NCI-H1436 treated with DMSO at 0.1 percent for 48 hours (cell line): ENCODE results near the gene SRPK3.
"Not testable (repeated sequence)": the region's sequence is repeated elsewhere in the genome, so short reads cannot be mapped to it uniquely, and the experiment has no call there.

Source experiments
- DNase-seq: peaks from one replicate; lab custom pipeline; 2025; lab: John Stamatoyannopoulos, UW

SRPK3 gene

DNA sequence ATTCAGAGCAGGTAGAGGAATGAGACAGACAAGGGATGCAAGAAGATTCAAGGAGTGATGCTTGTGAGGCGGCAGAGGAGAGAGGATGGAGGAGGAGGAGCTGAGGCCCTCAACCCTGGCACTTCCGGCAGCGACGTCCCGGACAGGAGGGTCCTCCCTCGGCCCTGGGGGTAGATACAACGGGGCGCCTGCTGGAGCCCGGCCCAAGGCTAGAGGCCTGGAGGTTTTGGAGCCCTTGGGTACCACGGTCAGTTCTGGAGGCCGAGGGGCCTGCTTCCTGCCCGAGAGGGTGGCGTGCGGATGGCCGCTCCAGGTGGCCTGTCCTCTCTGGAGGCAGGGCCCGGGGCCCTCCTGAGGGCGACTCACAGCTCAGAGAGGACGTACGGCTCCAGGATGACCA lies 27.1 kb downstream of the SRPK3 start:
- no peak for DNase-seq

DNA sequence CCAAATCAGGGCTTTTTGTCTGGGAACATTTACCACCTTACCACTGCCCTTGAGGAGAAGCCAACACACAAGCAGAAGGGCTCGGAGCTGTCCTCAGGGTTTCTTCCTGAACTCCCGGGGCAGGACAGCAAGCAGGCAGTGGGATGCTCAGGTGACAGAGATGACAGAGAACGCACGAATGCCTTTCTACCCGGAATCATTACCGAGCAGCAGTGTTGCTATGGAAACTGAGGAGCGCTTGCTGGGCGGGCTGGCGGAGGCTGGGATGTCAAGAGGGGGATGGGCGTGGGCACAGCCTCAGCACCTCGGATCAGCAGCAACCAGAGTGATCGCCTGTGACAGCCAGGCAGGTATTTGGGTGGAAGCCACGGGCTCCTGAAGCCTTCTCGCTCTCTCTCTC lies 31.4 kb downstream of the SRPK3 start:
- no peak for DNase-seq

DNA sequence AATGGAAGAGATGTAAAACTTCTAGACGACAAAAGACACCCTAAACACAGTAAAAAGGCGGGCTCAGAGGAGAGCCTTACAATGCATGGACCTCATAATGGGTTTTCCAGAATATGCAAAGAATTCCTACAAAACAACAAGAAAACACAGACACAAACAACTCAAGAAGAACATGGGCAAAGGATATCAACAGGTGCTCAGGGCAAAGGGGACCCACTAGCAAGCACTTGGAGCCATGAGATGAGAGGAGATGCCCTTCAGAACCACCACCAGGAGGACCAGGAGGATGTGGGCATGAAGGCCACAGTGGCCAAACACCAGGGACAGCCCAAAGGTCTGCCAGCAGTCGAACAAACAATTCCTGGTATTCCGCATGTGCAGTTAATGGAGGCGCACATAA lies 32.3 kb downstream of the SRPK3 start:
- DNase-seq = no peak

DNA sequence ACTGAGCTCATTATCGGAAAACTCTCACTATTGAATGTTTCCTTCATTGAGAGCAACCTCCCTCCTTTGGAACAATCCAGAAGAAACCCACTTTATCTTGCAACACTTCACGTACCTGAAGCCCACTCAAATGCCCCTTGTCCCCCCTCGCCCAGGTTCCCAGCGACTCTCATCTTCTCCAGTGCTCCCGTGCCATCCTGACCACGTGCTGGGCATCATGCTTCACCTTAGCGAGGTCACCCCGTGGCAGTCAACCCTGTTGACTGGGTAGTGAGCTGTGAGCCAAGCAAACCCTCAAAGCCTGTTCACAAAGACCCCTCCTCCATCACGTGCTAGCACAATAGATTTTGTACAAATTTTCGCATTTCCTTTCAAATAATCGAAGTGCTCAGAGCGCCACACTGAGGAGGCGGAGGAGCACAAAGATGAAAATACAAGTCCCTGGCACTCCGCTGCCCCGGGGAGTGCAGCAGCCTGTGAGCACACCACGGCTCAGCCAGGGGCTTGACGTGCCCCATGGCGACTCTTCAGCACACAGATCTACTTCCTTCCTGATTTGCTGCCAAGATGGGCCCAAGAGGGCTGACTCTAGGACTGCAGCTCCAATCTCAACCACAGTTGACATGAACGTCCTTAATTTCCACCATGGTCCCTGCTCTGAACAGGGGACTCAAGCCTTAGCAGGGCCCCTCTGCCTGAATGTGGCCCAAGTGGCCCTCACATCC lies 33.9 kb downstream of the SRPK3 start:
- no peak for DNase-seq

DNA sequence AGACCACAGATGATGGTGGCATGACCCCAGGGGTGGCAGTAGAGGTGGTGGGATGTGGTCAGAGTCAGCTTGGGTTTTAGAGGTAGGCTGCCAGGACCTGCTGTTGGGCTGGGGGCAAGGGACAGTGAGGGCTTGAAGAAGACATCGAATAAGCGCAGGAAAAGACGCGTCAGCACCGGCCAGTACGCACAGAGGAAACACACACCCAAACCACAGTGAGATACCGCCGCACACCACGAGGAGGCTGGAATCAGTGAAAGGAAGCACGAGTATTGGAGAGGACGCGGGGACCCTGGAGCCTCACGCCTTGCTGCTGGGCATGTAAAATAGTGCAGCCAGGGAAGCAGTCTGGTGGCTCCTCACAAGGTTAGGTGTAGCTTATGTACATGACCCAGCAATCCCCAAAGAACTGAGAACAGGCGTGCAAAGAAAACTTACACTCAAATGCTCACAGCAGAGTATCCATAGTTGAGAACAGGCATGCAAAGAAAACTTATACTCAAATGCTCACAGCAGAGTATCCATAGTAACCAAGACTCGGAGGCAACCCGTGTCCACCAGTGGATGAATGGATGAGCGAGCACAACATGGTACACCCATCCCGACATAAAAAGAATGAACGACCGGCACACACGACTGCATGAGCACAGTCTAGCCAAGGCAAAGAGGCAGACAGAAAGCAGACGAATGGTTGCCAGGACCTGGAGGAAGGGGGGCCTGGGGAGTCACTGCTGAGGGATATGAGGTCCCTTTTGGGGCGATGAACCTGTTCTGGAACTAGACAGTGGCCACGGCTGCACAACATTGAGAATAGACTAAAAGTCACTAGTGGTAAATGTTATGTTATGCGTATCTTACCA lies 36.2 kb downstream of the SRPK3 start:
- DNase-seq = no peak

DNA sequence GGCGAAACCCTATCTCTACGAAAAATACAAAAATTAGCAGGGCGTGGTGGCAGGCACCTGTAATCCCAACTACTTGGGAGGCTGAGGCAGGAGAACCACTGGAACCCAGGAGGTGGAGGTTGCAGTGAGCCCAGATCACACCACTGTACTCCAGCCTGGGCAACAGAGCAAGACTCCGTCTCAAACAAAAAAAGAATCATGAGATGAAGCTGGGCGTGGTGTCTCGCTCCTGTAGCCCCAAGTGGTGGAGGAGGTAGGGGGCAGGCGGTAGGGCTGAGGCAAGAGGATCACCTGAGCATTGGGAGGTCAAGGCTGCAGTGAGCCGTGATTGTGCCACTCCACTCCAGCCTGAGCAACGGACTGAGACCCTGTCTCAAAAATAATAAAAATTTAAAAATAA lies 37.2 kb downstream of the SRPK3 start:
- not testable (repeated sequence) for DNase-seq

DNA sequence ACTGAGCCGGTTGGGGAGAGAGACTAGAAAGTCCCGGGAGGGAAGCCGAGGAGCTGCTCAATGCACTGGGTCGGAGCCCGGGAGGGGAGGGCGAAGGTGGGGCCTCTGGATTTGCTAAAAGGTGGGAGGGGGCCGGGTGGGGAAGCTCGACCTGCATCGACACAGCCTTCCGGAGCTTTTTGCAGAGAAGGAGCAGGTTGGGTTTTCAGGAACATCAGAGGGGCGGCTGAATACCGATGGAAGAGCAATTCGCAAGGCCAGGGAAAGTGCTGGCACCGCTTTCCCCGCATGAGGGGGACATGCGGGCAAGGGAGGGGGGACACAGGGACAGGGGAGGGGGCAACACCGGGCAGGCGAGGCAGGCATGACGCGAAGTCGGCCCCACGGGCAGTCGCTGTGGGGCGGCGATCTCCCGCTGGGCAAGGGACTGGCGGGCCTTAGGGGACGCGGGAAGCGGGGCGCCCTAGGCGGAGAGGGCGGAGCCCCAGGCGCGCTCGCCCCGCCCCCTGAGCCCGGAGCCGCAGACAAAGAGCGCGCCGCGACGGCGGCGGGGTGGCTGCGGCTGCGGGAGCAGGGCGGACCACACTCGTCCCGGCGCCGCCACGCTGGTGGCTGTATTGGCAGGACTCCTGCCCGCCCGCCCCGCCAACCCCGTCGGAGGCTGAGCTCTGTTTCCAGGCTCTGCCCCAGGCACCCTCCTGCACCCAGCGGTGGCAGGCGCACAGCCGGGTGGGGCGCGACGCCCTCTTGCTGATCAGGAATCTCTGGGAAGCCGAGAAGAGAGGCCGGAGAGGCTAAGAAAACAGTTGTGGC lies 37.9 kb downstream of the SRPK3 start:
- DNase-seq = no peak

DNA sequence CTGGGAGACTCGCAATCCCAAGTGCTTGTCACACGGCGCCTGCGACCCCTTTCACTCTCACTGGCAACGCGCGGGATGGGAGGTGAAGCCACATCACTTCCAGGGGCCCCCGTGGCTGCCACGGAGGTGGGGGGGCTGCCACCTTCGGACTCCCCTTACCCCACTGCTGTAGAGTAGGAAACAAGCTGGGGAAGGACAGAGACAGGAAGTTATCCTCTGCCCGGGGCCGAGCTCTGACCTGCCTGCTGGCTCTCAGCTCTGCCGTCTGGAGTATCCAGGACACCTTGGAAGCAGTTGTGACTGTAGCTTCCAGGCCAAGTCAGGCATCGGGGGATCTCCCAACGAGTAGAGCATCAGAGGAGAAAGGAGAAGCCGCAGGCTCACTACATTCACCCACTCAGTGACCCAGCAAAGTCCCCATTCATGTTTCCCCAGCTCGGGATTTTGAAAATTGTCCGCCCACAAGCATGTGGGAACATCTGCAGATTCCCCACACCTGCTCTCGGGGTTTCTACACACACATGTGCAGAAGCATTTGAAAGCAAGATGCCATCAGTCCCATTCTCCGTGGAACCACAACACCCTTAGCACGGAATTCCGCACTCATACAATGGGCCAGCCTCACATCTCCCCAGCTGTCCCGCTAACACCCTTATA lies 38.7 kb downstream of the SRPK3 start:
- DNase-seq = no peak

DNA sequence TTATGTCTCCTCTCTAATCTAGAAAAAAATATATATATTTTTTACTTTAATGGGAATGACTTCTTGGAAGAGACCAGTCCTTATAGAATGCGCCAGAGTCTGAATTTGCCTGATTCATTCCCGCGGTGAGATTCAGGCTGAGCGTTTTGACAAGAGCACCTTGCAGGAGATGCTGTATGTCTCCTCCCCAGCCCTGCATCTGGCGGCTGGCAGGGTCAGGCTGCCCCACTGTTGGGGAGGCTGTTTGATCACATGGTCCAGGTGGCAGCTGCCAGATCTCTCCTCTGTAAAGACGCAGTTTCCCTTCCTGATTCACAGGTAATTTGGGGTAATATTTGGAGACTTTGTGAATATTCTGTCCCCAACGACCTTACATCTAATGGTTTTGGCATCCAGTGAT lies 39.8 kb downstream of the SRPK3 start:
- DNase-seq = no peak

DNA sequence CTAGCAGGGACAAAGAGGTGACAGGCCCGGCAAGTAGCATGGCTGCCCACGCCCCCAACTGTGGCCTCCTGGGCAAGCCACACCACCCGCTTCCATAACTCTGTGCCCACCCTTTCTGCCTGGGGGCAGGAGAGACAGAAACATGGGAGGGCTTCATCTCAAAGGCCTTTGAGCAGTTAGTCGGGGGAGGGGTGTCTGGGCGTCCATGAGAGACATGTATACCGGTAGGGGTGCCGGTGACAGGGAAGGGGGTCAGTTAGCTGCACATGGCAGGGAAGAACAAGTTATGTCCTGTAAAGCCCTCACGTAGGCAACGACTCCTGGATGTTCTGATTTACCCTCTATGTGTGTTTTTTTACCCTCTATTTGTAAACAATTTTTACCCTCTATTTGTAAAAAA lies 40.2 kb downstream of the SRPK3 start:
- no peak for DNase-seq

DNA sequence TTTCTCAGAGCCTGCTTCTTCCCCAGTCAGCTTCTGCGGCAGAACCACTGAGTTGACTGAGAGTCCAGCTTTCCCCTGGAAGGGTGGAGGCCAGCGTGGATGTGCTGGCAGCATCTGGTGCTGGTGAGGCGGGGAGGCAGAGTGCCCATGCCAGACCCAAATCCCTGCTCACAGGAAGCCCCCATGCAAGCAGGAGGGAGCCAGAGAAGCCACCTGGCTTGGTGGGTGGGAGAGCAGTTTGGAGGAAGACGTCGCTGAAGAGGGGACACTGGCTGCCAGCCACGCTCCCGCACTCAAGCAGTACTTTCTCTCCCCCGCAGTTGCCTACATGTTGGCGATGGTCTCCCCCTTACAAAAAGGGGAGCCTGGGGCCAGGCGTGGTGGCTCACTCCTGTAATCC lies 43.5 kb downstream of the SRPK3 start:
- no peak for DNase-seq

DNA sequence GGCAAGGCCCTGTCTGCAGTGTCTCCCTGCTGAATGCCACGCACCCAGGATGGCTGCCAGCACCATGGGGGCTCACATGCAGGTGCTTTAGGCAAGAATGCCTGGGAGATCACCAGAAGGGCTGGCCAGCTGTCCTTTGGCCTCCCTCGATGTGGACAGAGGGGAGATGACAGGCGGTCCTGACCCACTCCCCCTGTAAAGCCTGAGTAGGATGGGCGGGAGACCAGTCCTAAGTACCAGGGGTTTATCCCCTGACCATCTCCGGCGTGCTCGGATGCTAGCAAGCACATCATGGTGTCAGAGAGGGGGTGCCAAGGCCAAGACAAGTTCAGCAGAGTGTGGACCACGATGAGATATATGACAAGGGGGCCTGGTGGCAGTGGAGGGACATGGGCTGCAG lies 44.2 kb downstream of the SRPK3 start:
- no peak for DNase-seq

DNA sequence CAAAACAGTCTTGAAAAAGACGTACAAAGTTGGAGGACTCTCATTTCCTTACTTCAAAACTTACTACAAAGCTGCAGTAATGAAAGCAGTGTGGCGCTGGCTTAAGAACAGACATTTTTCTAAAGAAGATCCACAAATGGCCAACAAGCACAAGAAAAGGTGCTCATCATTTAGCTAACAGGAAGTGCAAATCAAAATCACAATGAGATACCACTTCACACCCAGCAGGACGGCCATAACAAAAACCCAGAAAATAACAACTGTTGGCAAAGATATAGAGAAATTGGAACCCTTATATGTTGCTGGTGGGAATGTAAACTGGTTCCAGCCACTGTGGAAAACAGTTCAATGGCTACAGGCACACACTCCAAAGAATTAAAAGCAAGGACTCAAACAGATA lies 46.2 kb downstream of the SRPK3 start:
- no peak for DNase-seq

DNA sequence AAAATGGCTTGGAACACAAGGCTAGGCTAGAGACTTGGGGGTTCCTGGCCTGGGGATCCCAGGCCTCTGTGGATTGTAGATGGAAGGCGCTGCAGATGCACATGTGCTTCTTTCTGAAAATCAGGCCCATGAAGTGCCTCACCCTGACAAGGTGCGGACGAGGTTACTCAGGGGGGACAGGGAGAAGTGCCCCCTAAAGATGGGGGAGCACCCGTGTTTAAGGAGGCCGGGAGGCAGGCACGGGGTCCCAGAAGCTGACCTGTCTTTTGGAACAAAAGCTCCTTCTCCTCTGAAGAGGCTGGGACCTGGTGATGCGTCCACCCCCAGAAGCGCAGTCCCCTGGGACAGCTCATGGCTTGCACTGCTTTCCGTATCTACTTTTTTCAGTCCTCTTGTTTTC lies 47.1 kb downstream of the SRPK3 start:
- no peak for DNase-seq

DNA sequence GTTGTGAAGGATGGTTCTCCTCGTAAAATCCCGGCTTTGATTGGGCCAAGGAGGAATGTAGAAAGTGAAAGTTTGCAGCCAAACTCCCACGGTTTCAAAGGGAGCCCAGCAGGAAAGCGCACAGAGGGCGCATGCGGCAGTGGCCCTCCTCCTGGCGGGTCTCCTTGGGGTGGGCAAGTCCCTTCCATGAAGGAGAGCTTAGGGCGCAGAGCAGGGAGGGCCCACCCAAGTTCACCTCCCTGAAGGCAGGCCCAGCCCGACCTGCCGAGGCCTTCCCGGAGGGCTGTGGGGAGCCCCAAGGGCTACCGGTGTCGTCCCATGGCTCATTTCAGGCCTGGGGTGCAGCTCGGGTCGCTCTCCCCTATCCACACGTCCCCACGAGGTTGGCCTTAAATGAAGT lies 47.5 kb downstream of the SRPK3 start:
- no peak for DNase-seq

DNA sequence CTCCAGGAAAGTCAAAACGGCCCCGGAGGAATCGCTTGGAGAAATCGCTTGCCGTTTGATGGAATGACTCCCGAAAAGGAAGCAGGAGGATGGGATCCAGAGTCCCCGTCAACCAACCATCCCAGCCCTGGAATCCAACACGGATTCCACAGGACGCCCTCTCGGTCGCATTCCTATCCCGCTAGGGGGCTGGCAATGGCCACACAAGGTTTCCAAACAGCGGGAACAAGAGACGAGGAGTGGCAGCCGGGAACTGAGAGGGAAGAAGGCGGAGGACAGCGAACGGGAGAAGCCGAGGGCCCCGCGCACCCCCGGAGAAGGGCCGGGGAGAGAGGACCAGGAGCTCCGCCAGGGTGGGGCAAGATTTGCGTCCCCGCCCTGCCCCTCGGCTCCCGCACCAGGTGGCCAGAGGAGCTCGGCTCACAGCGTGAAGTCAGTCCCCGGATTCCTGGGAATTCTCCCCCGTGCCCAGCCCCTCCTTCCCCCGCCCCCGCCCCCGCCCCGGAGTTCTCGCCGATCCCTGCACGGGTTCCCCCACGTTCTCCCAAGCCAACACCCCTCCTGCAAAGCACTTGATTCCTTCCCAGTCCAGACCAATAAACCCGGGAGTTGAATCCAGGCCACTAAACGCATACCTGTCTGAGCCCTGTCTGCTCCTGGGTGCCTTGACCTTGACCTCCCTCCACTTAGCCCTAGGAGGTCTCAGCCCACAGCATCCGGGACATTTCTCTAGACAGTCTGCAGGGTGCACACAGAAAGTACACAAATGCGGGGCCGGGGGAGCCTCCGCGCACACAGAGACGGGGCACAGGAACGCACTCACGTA lies 48.1 kb downstream of the SRPK3 start:
- no peak for DNase-seq

DNA sequence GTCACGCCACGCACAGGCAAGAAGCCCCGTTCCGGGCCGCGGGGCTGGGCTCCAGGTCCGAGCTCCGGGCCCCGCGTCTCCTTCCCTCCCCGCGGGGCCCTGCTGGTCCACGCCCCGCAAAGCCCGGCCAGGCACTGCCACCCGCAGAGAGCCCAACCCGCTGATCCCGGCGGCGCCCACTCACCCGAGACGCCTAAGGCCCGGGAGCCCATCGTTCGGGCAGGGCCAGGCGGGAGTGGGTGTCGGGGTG lies 48.6 kb downstream of the SRPK3 start:
- DNase-seq = no peak

DNA sequence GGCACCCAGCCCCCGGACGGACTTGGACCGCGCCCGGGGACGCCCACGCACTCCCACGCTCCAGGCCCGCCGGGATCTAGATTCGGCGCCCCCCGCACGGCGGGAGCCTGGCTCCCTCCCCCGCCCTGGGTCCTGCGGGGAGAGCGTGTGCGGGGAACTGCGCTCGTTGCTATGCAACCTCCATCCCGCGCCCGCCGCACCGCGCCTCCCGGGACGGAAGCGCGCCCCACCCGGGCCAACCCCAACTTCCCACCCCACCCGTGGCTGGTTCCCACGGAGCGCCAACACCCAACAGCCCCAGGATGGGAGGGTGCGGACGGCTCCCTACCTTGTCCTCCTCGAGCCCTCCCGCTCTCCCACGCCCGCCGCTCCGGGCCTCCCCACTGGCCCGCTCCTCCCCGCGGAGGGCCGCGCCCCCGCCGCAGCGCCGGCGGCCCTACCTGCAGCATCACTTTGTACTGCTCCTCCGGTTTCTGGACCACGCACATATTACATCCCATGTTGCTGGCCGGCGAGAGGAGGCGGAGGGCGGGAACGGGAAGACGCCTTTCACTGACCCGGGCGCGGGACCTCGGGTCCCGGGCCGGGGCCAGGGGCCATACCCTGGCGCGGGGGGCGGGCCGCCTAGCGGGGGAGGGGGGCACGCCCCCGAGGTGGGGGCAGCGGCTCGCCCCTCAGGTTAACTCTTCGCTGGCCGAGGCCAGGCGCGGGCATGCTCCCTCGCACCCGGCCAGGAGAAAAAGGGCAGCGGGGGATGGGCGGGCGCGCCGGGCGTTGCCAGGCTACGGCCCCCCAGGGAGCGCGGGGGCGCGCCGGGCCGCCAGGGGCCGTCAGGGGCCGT lies 49.2 kb downstream of the SRPK3 start, which contains the start of gene PDZD4:
TSS of gene PDZD4 (minus strand) at position 746 of the 841 bp plus-strand sequence. CDS start at position 500, 246 bp downstream.
- DNase-seq = no peak

DNA sequence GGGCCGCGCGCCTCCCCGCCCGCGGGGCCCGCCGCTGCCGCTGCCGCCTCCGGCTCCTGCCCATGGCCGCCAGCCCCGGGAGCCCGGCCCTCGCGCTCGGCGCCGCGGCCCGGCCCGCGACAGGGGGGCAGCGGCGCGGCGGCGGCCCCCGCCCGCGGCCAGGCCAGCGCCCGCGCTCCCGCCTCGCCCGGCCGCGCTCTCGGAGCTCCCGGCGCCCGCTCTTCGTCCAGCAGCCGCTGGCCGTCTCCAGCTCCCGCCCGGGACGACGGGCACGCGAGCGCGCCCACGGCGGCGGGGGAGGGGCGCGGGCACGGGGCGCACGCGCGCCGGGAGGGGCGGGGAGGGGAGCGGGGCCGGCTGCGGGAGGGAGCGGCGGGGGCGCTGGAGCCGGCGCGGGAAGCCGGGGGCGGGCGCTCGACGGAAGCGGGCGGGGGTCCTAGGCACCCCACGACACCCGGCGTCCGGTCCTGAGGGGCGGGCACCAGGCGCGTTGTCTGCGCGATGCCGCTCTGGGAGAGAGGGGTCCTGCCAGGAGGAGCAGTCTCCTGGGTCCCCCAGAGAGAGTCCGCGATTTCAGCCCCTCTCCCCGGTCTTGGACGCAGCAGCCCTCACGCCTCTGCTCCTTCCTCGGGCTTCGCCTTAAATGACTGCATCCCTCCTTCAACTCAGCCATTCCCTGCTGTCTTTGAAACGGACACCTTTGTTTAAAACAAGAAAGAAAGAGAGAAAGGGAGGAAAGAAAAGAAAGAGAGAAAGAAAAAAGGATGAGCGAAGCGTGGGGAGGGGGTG lies 50.0 kb downstream of the SRPK3 start:
- DNase-seq = no peak
